Left ventricle myocardium inferior (tissue), 1 donor: Measurements from ENCODE around the gene HES4. TPM values are rescaled to one million over a fixed set of nuclear protein-coding genes. Genes with fewer than 3 reads are reported as not detected.
A peak's percentile ranks its signal among the peaks of the same experiment; 100 is the strongest.

ENCODE experiments used
- DNase-seq: peaks from one replicate; pipeline ENCODE4 v3.0.0-alpha.2; 2020
- H3K27ac ChIP-seq: fragments of 200-600 bp; replicated peaks from 2 replicates; pipeline ENCODE4 v1.8.0; 2021
- H3K27me3 ChIP-seq: fragments of 200-600 bp; 2 replicates; pipeline ENCODE4 v1.8.0; 2021; ENCODE audit warnings: low read depth
- H3K36me3 ChIP-seq: fragments of 200-600 bp; 2 replicates; pipeline ENCODE4 v1.8.0; 2021
- H3K4me1 ChIP-seq: fragments of 200-600 bp; 2 replicates; pipeline ENCODE4 v1.8.0; 2021
- H3K4me3 ChIP-seq: fragments of 200-600 bp; 2 replicates; pipeline ENCODE4 v1.8.0; 2021; ENCODE audit warnings: mild to moderate bottlenecking, moderate library complexity
- H3K9me3 ChIP-seq: fragments of 200-600 bp; replicated peaks from 2 replicates; pipeline ENCODE4 v1.8.0; 2021
- CTCF ChIP-seq: fragments of 200-600 bp; IDR thresholded peaks from 2 replicates; pipeline ENCODE4 v1.8.0; 2021; ENCODE audit warnings: antibody characterized with exemption, mild to moderate bottlenecking, borderline replicate concordance
- intact Hi-C: fragments of 100-400 bp; cut with micrococcal nuclease; formaldehyde crosslinking; loops from one replicate; pipeline ENCODE4 v1.11.0; 2022
- total RNA-seq: library from RNA; stranded (reverse); fragmentation: NEBNext Ultra II Directional; extraction: Animal tissue kit (Norgen Biotek cat#: 25700); gene quantifications from one replicate; pipeline ENCODE4 v1.2.1, GENCODE V29; 2021
- donor health status: DM: no; HTN: yes; CAD: no; lungs with severe emphysema.

Gene HES4
- total RNA-seq, 1 donor from 2014 or later, result 34.0 TPM

- no peak overlapping the region for H3K27ac ChIP-seq
- no peak for TF ChIP-seq CTCF
- no peaks in the 10 kb centered on the region for H3K9me3 ChIP-seq
- DNase-seq, result no peak
- peaks cover 32% of the 10 kb centered on the region for H3K4me1 ChIP-seq
- no peaks in the 10 kb centered on the region for H3K27me3 ChIP-seq
- no peaks in the 10 kb centered on the region for H3K36me3 ChIP-seq
- intact Hi-C loops, result no loop called here
- H3K4me3 ChIP-seq, result no peak overlapping the region
Observed at GRCh38 chr1:1006305-1007159, 6.6 kb upstream of the HES4 start.

DNA sequence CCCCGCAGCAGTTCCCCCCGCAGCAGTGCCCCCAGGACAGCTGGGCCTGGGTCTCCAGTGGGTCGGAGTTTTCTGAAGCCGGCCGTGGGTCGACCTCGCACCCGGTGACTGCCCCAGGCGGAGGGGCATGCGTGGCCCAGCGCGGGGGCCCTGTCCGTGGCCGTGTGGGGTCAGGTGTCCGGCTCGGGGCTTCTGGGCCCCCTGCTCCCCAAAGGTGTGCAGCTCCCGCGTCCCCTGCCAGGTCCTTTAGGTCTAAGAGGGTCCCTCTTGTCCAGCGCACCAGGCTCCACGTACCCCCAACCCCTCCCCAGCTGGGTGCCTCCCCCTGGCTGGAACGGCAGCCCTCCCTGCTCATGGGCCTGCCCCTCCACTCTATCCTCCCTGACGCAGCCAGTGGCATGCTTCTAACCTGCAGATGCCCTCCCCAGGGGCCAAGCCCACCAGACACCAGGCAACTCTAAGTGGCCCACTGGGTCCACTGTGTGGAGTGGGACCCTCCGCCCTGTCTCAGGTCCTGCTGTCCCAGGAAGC lies 5.9 kb upstream of the HES4 start:
- Histone ChIP-seq H3K4me3 (no peak overlapping the region), H3K36me3 (no peaks in the 10 kb centered on the region), H3K4me1 (peaks cover 39% of the 10 kb centered on the region), H3K27ac (peak overlapping the region; percentile 39), H3K27me3 (no peaks in the 10 kb centered on the region), H3K9me3 (no peaks in the 10 kb centered on the region)
- TF ChIP-seq CTCF, result no peak
- intact Hi-C loops, result no loop called here
- DNase-seq, result no peak

DNA sequence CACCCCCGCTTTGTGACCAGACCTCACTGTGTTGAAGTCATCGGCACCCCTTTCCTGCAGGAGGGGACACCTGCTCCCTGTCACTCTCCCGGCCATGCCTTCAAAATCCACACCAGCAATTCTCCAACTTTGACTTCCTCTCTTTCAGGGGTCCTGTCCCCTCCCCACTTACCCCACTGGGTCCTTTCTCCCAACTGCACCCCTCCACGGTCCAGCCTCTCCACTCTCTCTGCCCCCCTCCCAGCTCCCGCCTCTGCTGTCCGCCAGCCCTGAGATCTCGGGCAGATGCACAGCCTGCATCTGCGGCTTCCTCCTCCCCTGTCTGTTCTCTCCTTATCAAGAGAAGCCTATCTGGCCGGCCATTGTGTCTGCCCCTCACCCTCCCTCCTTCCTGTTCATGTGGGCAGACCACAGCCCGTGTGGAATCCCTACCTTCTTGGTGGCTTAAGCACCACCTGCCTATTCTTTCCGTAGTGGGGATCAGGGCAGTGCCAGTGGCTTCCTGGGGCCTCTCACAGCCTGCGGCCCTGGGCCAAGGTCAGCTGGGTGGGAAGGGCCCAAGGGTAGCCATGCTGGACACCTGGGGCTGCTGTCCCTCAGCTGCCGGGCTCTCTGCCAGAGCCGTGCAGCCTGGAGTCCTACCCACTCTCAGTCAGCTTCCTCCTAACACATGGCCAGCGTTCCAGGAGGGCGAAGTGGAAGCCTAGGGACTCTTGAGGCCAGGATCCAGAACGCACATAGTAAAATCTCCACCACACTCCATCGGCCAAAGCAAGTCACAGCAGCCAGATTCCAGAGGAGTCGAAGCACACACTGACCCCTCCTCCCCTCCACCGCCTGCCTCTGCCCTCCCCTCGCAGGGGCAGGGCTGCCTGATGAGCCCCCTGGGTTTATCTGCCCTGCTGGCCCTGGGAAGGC lies 5.1 kb upstream of the HES4 start:
- no peak for TF ChIP-seq CTCF

GRCh38 chr1:1004420-1004779 lies 4.5 kb upstream of the HES4 start:
- no peaks in the 10 kb centered on the region for H3K27me3 ChIP-seq
- H3K4me1 ChIP-seq, result peaks cover 48% of the 10 kb centered on the region

More for the DNA sequence above, 5.1 kb upstream of the HES4 start:
- peak overlapping the region; percentile 39 for H3K27ac ChIP-seq
- H3K27me3 ChIP-seq, result no peaks in the 10 kb centered on the region
- H3K4me3 ChIP-seq, result no peak overlapping the region
- intact Hi-C loops, result no loop called here
- DNase-seq, result no peak
- H3K4me1 ChIP-seq, result peaks cover 45% of the 10 kb centered on the region
- H3K36me3 ChIP-seq, result no peaks in the 10 kb centered on the region
- H3K9me3 ChIP-seq, result no peaks in the 10 kb centered on the region

More at GRCh38 chr1:1004420-1004779, 4.5 kb upstream of the HES4 start:
- no peak overlapping the region for H3K27ac ChIP-seq
- no peaks in the 10 kb centered on the region for H3K9me3 ChIP-seq
- H3K4me3 ChIP-seq, result no peak overlapping the region
- no peak for DNase-seq
- no peak for TF ChIP-seq CTCF
- intact Hi-C loops, result no loop called here
- H3K36me3 ChIP-seq, result no peaks in the 10 kb centered on the region
